ENCODE measurements around the gene PNRC2.

- TF ChIP-seq, protein P1, sequence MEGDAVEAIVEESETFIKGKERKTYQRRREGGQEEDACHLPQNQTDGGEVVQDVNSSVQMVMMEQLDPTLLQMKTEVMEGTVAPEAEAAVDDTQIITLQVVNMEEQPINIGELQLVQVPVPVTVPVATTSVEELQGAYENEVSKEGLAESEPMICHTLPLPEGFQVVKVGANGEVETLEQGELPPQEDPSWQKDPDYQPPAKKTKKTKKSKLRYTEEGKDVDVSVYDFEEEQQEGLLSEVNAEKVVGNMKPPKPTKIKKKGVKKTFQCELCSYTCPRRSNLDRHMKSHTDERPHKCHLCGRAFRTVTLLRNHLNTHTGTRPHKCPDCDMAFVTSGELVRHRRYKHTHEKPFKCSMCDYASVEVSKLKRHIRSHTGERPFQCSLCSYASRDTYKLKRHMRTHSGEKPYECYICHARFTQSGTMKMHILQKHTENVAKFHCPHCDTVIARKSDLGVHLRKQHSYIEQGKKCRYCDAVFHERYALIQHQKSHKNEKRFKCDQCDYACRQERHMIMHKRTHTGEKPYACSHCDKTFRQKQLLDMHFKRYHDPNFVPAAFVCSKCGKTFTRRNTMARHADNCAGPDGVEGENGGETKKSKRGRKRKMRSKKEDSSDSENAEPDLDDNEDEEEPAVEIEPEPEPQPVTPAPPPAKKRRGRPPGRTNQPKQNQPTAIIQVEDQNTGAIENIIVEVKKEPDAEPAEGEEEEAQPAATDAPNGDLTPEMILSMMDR (IDR thresholded peaks at IDR 0.05): no peak
- TF ChIP-seq POLR2A (IDR thresholded peaks at IDR 0.05): no peak
Measured at GRCh38 chr1:24009406-24009805, 49.8 kb downstream of the PNRC2 start.
